Measurements from ENCODE around the gene PTPN3. TPM values are rescaled to one million over a fixed set of nuclear protein-coding genes. Genes with fewer than 3 reads are reported as not detected.
"Not testable (repeated sequence)": the region's sequence is repeated elsewhere in the genome, so short reads cannot be mapped to it uniquely, and the experiment has no call there.

PTPN3 gene
- total and polyA plus RNA-seq, 5 experiments from 2014 or later: not detected

- Mint-ChIP-seq H3K27me3 (peaks cover 3 to 19% (median 16%) of the 10 kb centered on the region in 5 donors), H3K36me3 (no peaks in the 10 kb centered on the region), H3K27ac (no peak overlapping the region), H3K4me3 (no peak overlapping the region), H3K9me3 (peaks cover 0 to 10% (median 0%) of the 10 kb centered on the region in 9 donors), H3K4me1 (peaks cover 0 to 2% (median 0%) of the 10 kb centered on the region in 4 donors)
- ATAC-seq: no peak
- POLR2A ChIA-PET: no interaction called here
- no peak for DNase-seq
These were observed 21.3 kb upstream of the PTPN3 start for GRCh38 chr9:109519366-109519765.

GRCh38 chr9:109518621-109519335 is 20.7 kb upstream of the PTPN3 start:
- Mint-ChIP-seq H3K36me3 (no peaks in the 10 kb centered on the region), H3K27ac (no peak overlapping the region), H3K9me3 (peaks cover 0 to 10% (median 0%) of the 10 kb centered on the region in 9 donors), H3K4me1 (peaks cover 0 to 2% (median 0%) of the 10 kb centered on the region in 4 donors), H3K4me3 (no peak overlapping the region), H3K27me3 (peaks cover 3 to 23% (median 17%) of the 10 kb centered on the region in 5 donors)
- no peak for DNase-seq
- ATAC-seq: no peak
- POLR2A ChIA-PET: no interaction called here

GRCh38 chr9:109517901-109518377 is 19.8 kb upstream of the PTPN3 start:
- DNase-seq: no peak
- POLR2A ChIA-PET: no interaction called here
- no peaks in the 10 kb centered on the region for H3K36me3 Mint-ChIP-seq
- peaks cover 3 to 23% (median 17%) of the 10 kb centered on the region in 5 donors for H3K27me3 Mint-ChIP-seq
- H3K4me3 Mint-ChIP-seq: no peak overlapping the region
- H3K9me3 Mint-ChIP-seq: peaks cover 0 to 10% (median 0%) of the 10 kb centered on the region in 9 donors
- no peak overlapping the region for H3K27ac Mint-ChIP-seq
- peaks cover 0 to 2% (median 0%) of the 10 kb centered on the region in 4 donors for H3K4me1 Mint-ChIP-seq
- no peak for ATAC-seq

GRCh38 chr9:109513871-109514270 is 15.8 kb upstream of the PTPN3 start:
- Mint-ChIP-seq H3K9me3 (peaks cover 0 to 10% (median 0%) of the 10 kb centered on the region in 9 donors), H3K4me1 (no peaks in the 10 kb centered on the region), H3K27me3 (peaks cover 5 to 23% (median 14%) of the 10 kb centered on the region in 5 donors), H3K4me3 (no peak overlapping the region), H3K36me3 (no peaks in the 10 kb centered on the region), H3K27ac (no peak overlapping the region)
- POLR2A ChIA-PET: no interaction called here
- ATAC-seq (no peak), DNase-seq (no peak)

- DNase-seq: no peak
- H3K4me3 Mint-ChIP-seq: no peak overlapping the region
- H3K9me3 Mint-ChIP-seq: peaks cover 0 to 10% (median 0%) of the 10 kb centered on the region in 9 donors
- POLR2A ChIA-PET: no interaction called here
- no peak for ATAC-seq
- H3K27ac Mint-ChIP-seq: no peak overlapping the region
- H3K27me3 Mint-ChIP-seq: peaks cover 13 to 35% (median 23%) of the 10 kb centered on the region in 5 donors
- no peaks in the 10 kb centered on the region for H3K4me1 Mint-ChIP-seq
- H3K36me3 Mint-ChIP-seq: no peaks in the 10 kb centered on the region
These were observed 14.2 kb upstream of the PTPN3 start for GRCh38 chr9:109512170-109512756.

GRCh38 chr9:109510506-109510905 is 12.4 kb upstream of the PTPN3 start:
- H3K9me3 Mint-ChIP-seq: peaks cover 0 to 4% (median 0%) of the 10 kb centered on the region in 9 donors
- POLR2A ChIA-PET: no interaction called here
- DNase-seq: no peak
- H3K27ac Mint-ChIP-seq: no peak overlapping the region
- no peaks in the 10 kb centered on the region for H3K36me3 Mint-ChIP-seq
- ATAC-seq: no peak
- H3K4me3 Mint-ChIP-seq: no peak overlapping the region
- H3K27me3 Mint-ChIP-seq: peaks cover 14 to 39% (median 15%) of the 10 kb centered on the region in 5 donors
- no peaks in the 10 kb centered on the region for H3K4me1 Mint-ChIP-seq

- H3K4me3 Mint-ChIP-seq, DNase-seq, POLR2A ChIA-PET, H3K4me1 Mint-ChIP-seq, H3K27ac Mint-ChIP-seq, H3K36me3 Mint-ChIP-seq, ATAC-seq, H3K9me3 Mint-ChIP-seq: not testable (repeated sequence)
- H3K27me3 Mint-ChIP-seq: peaks cover 14 to 35% (median 15%) of the 10 kb centered on the region in 5 donors
These were observed 11.9 kb upstream of the PTPN3 start for GRCh38 chr9:109510042-109510441.

- Mint-ChIP-seq H3K36me3 (no peaks in the 10 kb centered on the region), H3K27ac (no peak overlapping the region), H3K4me1 (no peaks in the 10 kb centered on the region), H3K27me3 (peaks cover 14 to 35% (median 18%) of the 10 kb centered on the region in 5 donors), H3K9me3 (peaks cover 0 to 4% (median 0%) of the 10 kb centered on the region in 9 donors), H3K4me3 (no peak overlapping the region)
- POLR2A ChIA-PET: no interaction called here
- ATAC-seq (no peak), DNase-seq (no peak)
These were observed 11.5 kb upstream of the PTPN3 start for GRCh38 chr9:109509611-109510010.

GRCh38 chr9:109507421-109507838 is 9.3 kb upstream of the PTPN3 start:
- no peak for ATAC-seq
- H3K4me3 Mint-ChIP-seq: no peak overlapping the region
- peaks cover 0 to 7% (median 0%) of the 10 kb centered on the region in 9 donors for H3K9me3 Mint-ChIP-seq
- no peak for DNase-seq
- POLR2A ChIA-PET: no interaction called here
- H3K36me3 Mint-ChIP-seq: no peaks in the 10 kb centered on the region
- H3K4me1 Mint-ChIP-seq: no peaks in the 10 kb centered on the region
- H3K27me3 Mint-ChIP-seq: peaks cover 13 to 42% (median 20%) of the 10 kb centered on the region in 5 donors
- H3K27ac Mint-ChIP-seq: no peak overlapping the region

GRCh38 chr9:109506097-109506712 is 8.1 kb upstream of the PTPN3 start:
- H3K36me3 Mint-ChIP-seq: no peaks in the 10 kb centered on the region
- POLR2A ChIA-PET: no interaction called here
- ATAC-seq: no peak
- H3K4me1 Mint-ChIP-seq: no peaks in the 10 kb centered on the region
- peaks cover 23 to 54% (median 27%) of the 10 kb centered on the region in 5 donors for H3K27me3 Mint-ChIP-seq
- no peak overlapping the region for H3K4me3 Mint-ChIP-seq
- peaks cover 0 to 7% (median 0%) of the 10 kb centered on the region in 9 donors for H3K9me3 Mint-ChIP-seq
- no peak overlapping the region for H3K27ac Mint-ChIP-seq
- DNase-seq: no peak

- H3K4me1 Mint-ChIP-seq: no peaks in the 10 kb centered on the region
- DNase-seq (no peak), ATAC-seq (no peak)
- H3K4me3 Mint-ChIP-seq: no peak overlapping the region
- H3K27me3 Mint-ChIP-seq: peaks cover 23 to 67% (median 35%) of the 10 kb centered on the region in 5 donors
- peaks cover 0 to 7% (median 0%) of the 10 kb centered on the region in 9 donors for H3K9me3 Mint-ChIP-seq
- no peaks in the 10 kb centered on the region for H3K36me3 Mint-ChIP-seq
- POLR2A ChIA-PET: no interaction called here
- no peak overlapping the region for H3K27ac Mint-ChIP-seq
These were observed 6.6 kb upstream of the PTPN3 start for GRCh38 chr9:109504689-109505088.

GRCh38 chr9:109500421-109500974 is 2.4 kb upstream of the PTPN3 start:
- POLR2A ChIA-PET: no interaction called here
- peaks cover 34 to 67% (median 51%) of the 10 kb centered on the region in 5 donors for H3K27me3 Mint-ChIP-seq
- no peak for DNase-seq
- H3K9me3 Mint-ChIP-seq: peaks cover 0 to 9% (median 0%) of the 10 kb centered on the region in 9 donors
- H3K36me3 Mint-ChIP-seq: peaks cover 0 to 6% (median 0%) of the 10 kb centered on the region in 3 donors
- ATAC-seq: no peak
- peaks cover 0 to 9% (median 6%) of the 10 kb centered on the region in 4 donors for H3K4me1 Mint-ChIP-seq
- no peak overlapping the region for H3K4me3 Mint-ChIP-seq
- no peak overlapping the region for H3K27ac Mint-ChIP-seq
